NCI-H1694 treated with DMSO at 0.1 percent for 48 hours (cell line): ENCODE measurements around the gene EVI2B.
"Not testable (repeated sequence)": the region's sequence is repeated elsewhere in the genome, so short reads cannot be mapped to it uniquely, and the experiment has no call there.

ENCODE experiments used
- DNase-seq: peaks from one replicate; lab custom pipeline; 2025; lab: John Stamatoyannopoulos, UW

The EVI2B gene

GRCh38 chr17:31272236-31272635 lies 41.6 kb downstream of the EVI2B start:
- no peak for DNase-seq

GRCh38 chr17:31269578-31269983 lies 44.3 kb downstream of the EVI2B start:
- DNase-seq: no peak

DNA sequence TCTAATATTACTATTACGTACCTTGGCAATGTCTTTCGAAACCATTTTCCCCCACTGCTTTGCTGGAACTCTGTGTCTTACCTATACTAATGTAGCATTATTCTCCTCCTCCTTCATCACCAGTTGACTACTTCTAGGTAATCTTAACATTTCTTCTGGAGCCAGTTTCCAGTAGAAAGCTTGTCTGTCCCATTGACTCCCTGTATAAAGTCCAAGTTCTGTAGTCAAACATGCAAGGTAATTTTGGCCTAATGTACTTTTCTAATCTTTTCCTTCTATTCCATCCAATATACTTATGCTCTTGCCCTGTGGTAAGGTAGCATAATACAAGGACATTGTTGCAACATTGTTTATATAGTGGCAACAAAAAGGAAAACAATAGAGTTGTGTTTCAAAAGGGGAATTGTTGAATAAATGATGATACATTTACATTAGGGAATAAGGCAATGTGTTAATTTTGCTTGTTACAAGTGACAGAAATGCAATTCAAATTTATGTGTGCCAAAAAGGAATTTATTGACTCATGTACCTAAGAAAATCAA lies 44.7 kb downstream of the EVI2B start:
- DNase-seq: no peak

DNA sequence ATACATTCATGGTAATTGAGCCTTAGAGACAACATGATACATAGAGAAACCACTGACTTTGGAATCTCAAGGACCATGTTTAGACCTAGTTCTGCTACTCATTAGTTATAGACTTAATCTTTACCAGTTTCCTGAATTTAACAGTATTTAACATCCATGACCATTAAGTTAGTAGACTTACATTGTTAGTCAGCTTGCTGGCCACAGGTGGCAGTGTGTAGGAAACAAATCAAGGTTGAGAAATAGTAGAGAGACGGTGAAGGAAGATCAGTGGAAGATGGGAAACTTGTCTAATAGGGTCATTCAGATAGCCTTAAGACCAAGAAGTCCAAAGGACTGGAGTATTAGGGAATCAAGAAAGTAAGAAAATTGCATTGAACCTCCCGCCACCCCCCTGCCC lies 47.8 kb downstream of the EVI2B start:
- DNase-seq: no peak

- not testable (repeated sequence) for DNase-seq
Measured at GRCh38 chr17:31262923-31263322, 50.9 kb downstream of the EVI2B start.

GRCh38 chr17:31261601-31262000 lies 52.3 kb downstream of the EVI2B start:
- no peak for DNase-seq

DNA sequence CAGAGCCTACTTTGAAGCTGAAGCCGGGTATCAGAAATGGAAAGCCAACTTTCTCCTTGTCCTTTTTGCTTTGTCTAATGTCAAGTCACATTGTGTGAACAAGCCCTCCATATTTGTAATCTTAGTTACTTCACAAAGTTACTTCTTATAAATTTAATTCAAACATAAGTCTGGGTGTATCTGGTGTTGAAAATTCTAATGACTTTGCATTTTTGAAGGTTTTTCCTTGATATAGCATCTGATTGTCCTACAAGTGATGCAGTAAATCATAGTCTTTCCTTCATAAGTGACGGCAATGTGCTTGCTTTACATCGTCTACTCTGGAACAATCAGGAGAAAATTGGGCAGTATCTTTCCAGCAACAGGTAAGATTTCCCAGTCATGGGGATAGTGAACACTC lies 53.7 kb downstream of the EVI2B start:
- DNase-seq: no peak

DNA sequence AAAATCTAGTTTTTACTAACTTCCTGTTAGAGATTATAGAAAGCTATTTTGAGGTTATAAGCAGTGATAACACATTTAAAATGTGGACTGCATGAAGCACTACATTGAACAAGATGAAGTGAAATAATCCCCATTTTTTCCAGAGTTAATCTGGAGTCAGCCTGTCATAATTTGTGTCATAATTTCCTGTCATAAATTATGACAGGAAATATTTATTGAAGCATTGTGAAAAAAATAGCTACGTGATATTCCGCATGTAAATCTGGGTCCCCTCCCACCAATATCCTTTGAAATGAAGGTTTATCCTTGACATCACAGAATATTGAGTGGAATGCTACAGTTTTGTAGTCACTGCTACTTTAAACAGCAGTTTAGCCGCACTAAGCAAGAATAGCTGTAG lies 56.9 kb downstream of the EVI2B start:
- no peak for DNase-seq

DNA sequence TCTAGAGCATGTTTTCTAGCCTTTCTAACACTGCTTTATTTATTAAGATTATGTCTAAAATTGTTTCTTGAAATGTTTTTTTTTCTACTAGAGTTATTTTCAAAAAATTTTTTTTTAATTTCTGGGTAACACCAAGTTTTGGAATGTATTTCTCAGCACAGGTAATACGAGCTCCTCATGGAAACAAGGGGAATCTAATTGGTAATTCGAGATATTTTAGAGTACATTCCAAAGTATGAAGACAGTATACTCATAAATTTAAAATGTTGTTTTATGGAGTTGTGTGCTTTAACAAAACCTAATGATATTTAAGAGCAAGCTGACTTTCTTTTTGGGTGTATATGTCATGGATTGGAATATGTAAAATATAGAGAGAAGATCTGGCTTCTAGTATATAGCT lies 59.2 kb downstream of the EVI2B start:
- DNase-seq: no peak
